ENCODE results near the gene RPL37.
"Not testable (repeated sequence)": the region's sequence is repeated elsewhere in the genome, so short reads cannot be mapped to it uniquely, and the experiment has no call there.

The RPL37 gene

GRCh38 chr5:40834849-40835787 is at the start of gene RPL37:
Gene RPL37 (minus strand): TSS chr5:40835222. CDS start chr5:40835185, 37 bp downstream.
- peak; percentile 93 for DNase-seq

DNA sequence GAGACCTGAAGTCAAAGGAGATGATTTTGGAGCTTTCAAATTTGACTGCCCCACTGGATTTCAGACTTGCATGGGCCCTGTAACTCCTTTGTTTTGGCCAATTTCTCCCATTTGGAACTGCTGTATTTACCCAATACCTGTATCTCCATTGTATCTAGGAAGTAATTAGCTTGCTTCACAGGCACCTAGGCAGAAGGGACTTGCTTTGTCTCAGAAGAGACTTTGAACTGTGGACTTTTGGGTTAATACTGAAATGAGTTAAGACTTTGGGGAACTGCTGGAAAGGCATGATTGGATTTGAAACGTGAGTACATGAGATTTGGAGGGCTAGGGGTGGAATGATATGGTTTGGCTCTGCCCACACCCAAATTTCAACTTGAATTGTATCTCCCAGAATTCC is 48.0 kb upstream of the RPL37 start:
- DNase-seq, result not testable (repeated sequence)

DNA sequence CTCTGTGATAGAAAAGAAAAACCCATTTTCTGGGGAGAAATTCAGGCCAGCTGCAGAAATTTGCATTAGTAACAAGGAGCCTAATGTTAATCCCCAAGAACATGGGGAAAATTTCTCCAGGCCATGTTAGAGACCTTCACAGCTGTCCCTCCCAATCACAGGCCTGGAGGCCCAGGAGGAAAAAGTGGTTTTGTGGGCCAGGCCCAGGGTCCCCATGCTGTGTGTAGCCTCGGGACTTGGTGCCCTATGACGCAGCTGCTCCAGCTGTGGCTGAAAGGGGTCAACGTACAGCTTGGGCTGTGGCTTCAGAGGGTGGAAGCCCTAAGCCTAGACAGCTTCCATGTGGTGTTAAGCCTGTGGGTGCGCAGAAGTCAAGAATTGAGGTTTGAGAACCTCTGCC is 47.3 kb upstream of the RPL37 start:
- DNase-seq, result no peak

- DNase-seq, result peak; percentile 24
Observed at GRCh38 chr5:40879163-40879942, 44.3 kb upstream of the RPL37 start.

- no peak for DNase-seq
Observed at GRCh38 chr5:40877371-40877988, 42.5 kb upstream of the RPL37 start.

- DNase-seq, result no peak
Observed at GRCh38 chr5:40875958-40876357, 40.9 kb upstream of the RPL37 start.

- no peak for DNase-seq
Observed at GRCh38 chr5:40873286-40873880, 38.4 kb upstream of the RPL37 start.

GRCh38 chr5:40872253-40872652 is 37.2 kb upstream of the RPL37 start:
- DNase-seq, result not testable (repeated sequence)

DNA sequence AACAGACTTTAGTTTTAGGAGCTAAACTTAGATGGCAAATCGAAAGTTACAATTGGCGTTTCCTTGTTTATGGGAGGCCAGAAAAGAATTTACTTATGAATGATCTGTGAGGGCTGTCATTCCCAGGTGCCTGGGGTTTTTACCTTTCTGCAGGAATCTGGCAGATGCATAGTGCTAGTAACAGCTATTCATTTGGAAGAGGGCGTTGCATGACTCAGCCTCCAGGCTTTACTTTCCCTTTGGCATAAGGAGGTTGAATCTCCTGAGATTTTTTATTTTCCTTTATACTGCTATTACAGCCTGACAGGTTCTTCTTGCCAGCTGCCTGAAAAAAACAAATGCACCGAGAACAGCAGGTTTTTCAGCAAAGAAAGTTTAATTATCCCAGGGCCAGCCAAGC is 36.2 kb upstream of the RPL37 start:
- no peak for DNase-seq

DNA sequence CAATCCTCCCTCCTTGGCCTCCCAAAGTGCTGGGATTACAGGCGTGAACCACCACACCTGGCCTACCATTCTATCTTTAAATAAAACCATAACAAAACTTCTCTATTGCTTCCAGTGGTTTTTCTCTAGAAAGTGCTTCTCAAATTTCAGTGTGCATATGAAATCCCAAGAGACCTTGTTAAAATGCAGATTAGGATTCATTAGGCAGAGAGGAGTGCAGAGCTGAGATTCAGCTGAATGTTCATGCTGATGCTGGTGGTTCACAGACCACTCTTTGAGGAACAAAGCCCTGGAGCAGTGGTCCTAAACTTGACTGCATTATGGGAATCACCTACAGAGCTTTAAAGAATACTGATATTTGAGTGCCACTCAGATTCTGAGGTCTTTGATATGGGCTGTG is 34.4 kb upstream of the RPL37 start:
- DNase-seq, result no peak

GRCh38 chr5:40866844-40867243 is 31.8 kb upstream of the RPL37 start:
- DNase-seq, result no peak

DNA sequence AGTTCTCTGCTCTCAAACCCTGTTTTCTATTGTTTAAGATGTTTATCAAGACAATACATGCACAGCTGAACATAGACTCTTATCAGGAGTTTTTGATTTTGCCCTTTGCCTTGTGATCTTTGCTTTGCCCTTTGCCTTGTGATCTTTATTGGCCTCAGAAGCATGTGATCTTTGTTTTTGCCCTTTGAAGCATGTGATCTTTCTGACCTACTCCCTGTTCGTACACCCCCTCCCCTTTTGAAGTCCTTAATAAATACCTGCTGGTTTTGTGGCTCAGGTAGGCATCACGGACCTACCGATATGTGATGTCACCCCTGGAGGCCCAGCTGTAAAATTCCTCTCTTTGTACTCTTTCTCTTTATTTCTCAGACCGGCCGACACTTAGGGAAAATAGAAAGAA is 30.0 kb upstream of the RPL37 start:
- DNase-seq, result not testable (repeated sequence)

- no peak for DNase-seq
Observed at GRCh38 chr5:40860711-40861110, 25.7 kb upstream of the RPL37 start.

- no peak for DNase-seq
Observed at GRCh38 chr5:40853632-40854192, 18.7 kb upstream of the RPL37 start.

- no peak for DNase-seq
Observed at GRCh38 chr5:40847525-40847924, 12.5 kb upstream of the RPL37 start.

- no peak for DNase-seq
Observed at GRCh38 chr5:40846371-40846770, 11.3 kb upstream of the RPL37 start.

DNA sequence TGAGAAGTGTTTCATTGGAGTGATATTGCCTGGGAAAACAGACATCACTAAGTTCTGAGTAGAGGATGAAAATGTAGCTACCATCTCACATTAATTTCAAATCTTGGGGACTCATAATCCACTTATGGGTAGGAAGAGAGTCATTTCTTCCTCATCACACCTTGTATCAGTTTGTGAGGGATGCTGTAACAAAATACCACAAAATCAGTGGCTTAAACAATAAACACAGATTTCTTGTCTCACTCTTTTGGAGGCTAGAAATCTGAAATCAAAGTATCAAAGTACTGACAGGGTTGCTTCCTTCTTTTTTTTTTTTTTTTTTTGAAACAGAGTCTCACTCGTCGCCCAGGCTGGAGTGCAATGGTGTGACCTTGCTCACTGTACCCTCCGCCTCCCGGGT is 9.5 kb upstream of the RPL37 start:
- DNase-seq, result no peak

DNA sequence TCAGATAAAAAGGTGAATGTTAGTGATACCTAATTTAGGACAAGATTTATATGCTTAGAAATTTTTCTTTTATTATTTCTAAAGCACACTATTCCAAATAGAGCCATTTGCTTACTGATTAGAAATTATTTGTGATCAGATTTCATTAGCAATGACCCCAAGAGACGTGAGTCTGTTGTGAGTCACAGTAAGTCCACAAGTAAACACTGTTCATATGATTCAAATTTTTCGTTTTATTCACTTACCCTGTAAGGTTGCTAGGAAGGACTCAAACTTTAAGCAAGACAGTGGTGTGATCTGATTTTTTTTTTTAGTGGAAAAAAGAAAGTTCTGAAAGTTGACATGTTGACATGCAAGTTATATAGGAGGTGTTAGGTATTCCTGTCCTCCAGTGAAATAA is 7.3 kb upstream of the RPL37 start:
- no peak for DNase-seq

- DNase-seq, result peak; percentile 17
Observed at GRCh38 chr5:40841068-40841805, 6.2 kb upstream of the RPL37 start, which contains the start of gene CARD6. Gene CARD6 (plus strand): TSS chr5:40841367. CDS start chr5:40841383, 16 bp downstream.

DNA sequence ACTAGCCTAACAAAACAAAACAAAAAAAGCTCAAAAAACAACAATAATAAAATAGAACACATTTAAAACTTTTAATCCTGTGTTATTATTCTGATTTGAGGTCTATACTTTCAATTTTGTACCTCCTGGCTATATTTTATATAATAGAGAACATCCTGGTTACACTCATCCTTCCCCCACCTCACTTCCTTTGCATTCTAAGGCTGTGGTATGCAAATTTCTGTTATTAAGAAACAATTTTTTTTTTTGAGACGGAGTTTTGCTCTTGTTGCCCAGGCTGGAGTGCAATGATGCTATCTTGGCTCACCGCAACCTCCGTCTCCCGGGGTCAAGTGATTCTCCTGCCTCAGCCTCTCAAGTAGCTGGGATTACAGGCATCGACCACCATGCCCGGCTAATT is 3.1 kb upstream of the RPL37 start:
- DNase-seq, result peak; percentile 46

DNA sequence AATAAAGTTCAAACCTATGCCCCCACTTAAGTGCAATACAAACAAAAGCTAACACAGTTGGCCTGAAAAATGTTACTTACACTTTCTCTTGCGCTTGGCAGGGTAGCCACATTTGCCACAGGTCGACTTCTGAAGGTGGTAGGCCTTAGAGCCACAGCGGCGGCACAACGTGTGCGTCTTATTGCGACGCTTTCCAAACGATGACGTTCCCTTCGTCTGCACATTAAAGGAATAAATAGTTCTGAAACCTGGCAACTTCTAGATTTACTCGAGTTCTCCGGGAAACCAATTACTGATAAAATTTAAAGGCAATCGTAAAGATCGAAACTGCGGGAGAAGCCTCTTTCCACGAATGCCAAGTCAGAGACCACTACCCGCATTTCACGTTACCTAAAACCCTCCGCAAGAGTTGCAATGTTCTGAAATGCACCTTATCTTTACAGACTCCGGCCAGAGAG is 602 bp downstream of the RPL37 start:
- peak; percentile 73 for DNase-seq

Data from CD4-positive, alpha-beta T cell treated with Interleukin-10 for 1 hour (primary cell).